ENCODE data around the gene EXOC3L1.

Gene EXOC3L1

GRCh38 chr16:67181346-67181745 is 8.6 kb downstream of the EXOC3L1 start:
- no peak for DNase-seq

- no peak for DNase-seq
These were observed 9.8 kb downstream of the EXOC3L1 start for GRCh38 chr16:67180166-67180565.

DNA sequence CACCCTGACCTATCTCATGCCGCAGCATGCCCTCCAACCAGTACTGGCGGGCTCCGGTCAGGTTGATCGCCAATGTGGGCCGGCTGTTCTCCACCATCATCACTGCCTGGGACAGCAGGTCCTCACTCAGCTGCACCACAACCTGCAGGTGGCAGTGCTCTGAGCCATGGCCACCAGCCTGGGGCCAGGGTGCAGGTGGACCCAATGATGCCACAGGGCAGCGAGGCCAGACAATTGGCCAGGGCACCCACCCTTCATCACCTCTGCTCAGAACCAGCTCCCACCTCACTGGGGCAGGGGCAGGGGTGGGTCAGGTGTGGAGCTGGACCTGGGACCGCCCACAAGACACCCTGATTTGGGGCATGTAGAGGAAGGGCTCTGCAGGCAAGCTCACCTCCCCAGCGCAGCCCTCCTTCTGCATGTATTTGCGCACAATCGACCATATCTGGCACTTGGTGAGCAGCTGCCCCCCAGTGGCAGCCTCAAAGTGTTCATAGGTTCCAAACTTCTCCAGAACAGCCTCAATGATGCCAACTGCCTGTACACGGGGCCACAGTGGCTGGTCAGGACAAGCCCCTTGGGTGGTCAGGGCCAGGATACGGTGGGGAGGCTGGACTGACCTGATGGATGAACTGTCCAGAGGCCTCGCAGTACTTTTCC is 10.4 kb downstream of the EXOC3L1 start:
- no peak for DNase-seq

DNA sequence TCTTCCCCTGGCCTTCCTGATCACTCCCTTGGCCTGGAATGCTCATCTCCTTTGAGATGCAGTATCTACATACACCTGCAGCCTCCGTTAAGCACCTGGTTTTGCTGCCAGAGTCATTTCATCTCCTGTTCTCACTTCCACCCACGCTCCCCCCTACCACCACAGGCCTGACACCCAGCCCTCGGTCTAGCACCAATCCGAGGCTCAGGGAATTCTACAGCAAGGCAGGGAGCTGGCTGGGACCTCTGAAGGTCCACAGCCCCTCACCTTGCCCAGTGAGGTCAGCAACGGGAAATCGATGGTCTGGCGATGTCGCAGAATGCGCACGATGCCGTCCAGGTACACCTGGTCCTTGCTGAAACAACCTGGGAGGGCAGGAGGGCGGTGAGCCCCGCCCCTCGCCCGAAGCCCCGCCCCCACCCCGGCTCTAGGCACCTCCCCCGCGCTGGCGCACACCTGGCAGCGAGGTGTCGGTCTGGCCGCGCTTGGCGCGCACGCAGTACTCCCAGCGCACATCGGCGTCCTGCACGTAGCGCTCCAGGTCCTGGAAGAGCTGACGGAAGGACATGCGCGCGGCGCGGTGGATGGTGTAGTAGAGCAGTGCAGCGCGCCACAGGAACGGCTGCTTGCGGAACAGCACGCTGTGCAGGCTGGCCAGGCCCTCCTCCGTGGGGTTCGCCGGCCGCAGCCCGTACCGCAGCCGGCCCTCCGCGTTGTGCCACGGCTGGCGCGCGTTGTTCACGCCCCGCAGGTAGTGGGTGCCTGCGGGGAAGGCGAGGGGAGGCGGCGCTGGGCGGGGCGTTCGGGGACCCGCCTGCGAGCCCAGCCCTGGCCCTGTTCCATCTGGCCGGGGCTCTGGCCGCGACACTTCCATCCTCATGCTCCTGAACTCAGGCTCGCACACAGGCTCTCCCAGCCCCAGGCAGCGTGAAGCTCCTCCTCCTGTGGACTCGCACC is 11.9 kb downstream of the EXOC3L1 start:
- no peak for DNase-seq

- DNase-seq = no peak
These were observed 13.3 kb downstream of the EXOC3L1 start for GRCh38 chr16:67176662-67177061.

- no peak for DNase-seq
These were observed 15.2 kb downstream of the EXOC3L1 start for GRCh38 chr16:67174706-67175231.

- no peak for DNase-seq
These were observed 15.9 kb downstream of the EXOC3L1 start for GRCh38 chr16:67173808-67174705.

DNA sequence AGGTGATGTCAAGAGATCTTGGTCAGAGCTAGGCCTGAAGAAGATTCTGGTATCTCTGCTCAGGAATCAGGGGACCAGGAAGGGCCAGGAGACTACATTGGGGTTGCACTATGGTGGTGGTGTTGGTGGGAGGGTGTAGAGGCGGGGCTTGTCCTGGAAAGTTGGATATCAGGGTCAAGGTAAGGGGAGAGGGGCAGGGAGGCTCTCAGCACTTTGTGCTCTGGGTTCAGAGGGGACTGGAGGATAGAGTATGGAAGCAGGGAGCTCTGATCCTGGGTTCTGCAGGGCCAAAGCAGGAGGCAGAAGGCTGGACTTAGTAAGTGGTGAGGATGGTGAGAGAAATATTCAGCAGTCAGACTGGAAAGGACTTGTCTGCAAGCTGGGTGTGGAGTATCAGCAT is 16.6 kb downstream of the EXOC3L1 start:
- no peak for DNase-seq

GRCh38 chr16:67170949-67171649 is 18.8 kb downstream of the EXOC3L1 start:
- no peak for DNase-seq

GRCh38 chr16:67170168-67170948 is 19.6 kb downstream of the EXOC3L1 start, which contains the start of gene NOL3:
NOL3 (plus strand) TSS chr16:67170538.
- DNase-seq = no peak

DNA sequence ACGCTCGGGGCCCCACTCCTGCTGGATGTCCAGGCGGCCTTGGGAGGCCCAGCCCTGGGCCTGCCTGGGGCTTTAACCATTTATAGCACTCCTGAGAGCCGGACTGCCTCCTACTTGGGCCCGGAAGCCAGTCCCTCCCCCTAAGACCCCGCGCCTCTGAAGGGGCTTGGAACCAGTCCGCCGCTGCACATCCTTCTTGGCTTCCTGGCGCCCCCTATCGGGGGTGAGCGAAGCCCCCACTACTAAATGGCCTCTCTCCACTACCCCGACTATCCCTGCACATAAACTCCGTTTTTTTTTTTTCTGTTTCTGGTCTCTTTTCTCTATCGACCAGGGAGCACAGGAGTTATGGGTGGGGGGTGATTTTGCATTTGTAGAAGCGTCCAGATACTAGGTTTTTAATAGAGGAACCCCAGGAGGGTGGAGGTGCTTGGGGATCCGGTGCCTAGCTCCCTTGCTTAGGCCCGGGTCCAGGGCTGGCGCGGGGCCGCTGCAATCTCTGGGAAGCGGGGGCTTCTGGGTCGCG is 20.2 kb downstream of the EXOC3L1 start:
- DNase-seq = no peak

DNA sequence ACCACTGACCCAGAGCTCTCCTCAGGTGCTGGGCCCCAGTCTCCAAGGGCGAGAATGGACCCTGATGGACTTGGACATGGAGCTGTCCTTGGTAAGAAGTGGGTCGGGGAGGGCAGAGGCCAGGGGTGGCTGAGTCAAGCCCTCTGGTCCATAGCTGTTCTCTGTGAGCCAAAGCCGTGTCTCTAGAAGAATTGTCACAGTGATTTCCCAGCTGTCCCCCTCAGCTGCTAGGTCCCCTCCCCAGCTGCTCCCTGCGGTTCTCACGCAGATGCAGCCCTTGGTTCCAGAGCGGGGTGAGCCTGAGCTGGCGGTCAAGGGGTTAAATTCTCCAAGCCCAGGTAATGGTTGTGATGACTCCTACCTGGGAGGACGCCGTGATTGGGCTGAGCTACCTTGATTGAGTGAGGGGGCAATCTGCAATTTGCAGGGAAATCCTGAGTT is 20.9 kb downstream of the EXOC3L1 start:
- DNase-seq = no peak

DNA sequence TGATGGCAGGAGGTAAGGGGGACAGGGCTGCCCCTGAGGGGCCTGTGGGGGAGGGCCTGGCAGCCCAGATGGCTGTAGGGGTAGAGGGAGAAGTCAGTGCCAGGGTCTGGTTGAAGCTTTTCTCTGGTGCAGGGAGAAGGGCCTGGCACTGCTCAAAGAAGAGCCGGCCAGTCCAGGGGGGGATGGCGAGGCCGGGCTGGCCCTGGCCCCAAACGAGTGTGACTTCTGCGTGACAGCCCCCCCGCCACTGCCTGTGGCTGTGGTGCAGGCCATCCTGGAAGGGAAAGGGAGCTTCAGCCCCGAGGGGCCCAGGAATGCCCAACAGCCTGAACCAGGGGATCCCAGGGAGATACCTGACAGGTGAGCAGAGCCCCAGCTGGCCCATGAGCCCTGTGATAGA is 22.3 kb downstream of the EXOC3L1 start:
- no peak for DNase-seq

- no peak for DNase-seq
These were observed 23.3 kb downstream of the EXOC3L1 start for GRCh38 chr16:67166598-67167168.

GRCh38 chr16:67166110-67166547 is 23.8 kb downstream of the EXOC3L1 start:
- DNase-seq = no peak

DNA sequence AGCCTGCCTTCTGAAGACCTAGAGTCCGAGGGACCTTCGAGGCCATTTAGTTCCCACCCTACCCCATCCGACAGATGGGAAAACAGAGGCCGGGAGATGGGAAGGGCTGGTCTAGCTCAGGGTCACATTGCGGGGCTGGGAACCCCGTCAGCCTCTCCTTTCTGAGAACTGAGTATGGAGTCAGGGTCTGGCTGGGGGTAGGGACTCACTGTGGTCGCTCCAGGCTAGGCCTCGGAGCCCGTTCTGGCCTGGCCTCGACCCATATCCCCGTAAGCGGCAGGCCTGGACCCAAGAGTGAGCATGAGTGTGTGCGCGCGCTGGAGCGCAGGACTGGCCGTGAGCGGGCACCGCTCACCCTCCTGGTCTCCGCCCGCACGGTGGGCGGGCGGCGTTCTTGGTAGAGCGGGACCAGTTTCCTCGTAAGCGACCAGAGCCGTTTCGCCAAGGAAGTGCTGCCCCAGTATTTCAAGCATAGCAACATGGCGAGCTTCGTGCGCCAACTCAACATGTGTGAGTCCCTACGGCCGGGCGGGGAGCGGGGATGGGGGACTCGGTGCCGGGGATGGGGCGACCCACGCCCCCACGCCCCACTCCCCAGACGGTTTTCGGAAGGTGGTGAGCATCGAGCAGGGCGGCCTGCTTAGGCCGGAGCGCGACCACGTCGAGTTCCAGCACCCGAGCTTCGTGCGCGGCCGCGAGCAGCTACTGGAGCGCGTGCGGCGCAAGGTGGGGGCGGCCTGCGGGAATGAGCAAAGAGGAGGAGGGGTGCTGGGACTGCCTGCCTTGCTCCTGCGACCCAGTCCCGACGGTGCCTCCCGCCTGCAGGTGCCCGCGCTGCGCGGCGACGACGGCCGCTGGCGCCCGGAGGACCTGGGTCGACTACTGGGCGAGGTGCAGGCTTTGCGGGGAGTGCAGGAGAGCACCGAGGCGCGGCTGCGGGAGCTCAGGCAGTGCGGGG is 24.5 kb downstream of the EXOC3L1 start:
- DNase-seq = no peak

GRCh38 chr16:67164599-67165061 is 25.3 kb downstream of the EXOC3L1 start, which contains the start of gene HSF4:
HSF4 (plus strand) TSS chr16:67164745; CDS start chr16:67164812, 67 bp downstream.
- DNase-seq = no peak

DNA sequence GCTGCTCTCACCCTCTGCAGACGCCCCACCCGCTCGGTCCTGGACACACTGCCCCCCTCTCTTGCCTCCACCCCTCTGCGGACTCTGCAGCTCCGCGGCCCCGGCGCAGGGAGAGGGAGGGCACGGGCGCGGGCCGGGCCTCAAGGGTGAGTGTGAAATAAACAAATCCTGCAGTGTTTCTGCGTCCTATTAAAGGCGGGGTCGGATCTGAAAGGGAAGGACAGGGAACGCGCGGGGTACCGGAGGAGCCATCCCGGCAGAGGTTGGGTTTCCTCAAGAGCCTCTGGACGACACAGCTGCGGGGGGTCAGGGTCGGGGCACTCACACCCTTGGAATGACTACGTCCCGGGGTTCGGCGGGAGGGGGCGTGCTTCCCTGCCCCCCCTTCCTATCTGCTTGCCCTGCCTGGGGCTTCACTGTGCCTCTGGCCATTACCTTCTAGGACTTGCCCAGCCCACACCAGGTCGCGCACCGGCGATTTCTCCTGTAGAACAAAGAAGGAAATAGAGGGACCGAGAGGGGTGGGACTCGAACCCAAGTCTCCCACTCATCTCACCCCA is 25.9 kb downstream of the EXOC3L1 start:
- no peak for DNase-seq

Measured in KG1 (cell line).